Measurements from ENCODE around the gene IGFBP6. TPM values are rescaled to one million over a fixed set of nuclear protein-coding genes. Genes with fewer than 3 reads are reported as not detected.

The IGFBP6 gene
- total RNA-seq, 2 donors from 2014 or later, result 7.2 to 14.6 TPM

DNA sequence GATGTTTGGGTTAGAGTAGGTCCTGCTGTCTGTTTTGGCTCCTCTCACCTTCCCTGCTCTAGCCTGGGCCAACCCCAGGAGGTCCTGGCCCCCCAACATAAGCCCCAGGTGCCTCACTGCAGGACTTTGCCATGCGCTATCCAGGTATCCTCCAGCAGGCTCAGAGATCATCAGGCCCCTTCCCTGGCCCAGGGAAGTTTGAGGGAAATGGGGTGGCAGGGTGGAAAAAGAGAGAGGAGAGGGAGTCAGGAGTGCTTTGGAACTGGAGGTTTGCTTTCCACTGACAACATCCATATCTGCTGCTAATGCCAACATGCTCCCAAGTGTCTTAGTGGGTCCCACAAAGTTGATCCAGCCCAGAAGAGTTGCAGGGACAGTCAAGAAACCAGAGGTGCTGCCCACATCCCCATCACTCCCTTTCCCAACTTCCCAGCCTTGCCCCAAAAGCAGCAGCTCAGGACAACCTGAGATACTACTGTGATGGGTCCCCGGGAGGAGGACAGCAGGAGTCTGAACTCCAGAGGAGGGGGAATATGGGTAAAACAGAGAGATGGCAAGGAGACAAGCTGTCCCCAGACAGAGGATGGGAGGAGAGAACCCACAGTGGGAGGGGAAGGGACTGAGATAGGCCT lies 46.9 kb upstream of the IGFBP6 start:
- TF ChIP-seq, protein P1, sequence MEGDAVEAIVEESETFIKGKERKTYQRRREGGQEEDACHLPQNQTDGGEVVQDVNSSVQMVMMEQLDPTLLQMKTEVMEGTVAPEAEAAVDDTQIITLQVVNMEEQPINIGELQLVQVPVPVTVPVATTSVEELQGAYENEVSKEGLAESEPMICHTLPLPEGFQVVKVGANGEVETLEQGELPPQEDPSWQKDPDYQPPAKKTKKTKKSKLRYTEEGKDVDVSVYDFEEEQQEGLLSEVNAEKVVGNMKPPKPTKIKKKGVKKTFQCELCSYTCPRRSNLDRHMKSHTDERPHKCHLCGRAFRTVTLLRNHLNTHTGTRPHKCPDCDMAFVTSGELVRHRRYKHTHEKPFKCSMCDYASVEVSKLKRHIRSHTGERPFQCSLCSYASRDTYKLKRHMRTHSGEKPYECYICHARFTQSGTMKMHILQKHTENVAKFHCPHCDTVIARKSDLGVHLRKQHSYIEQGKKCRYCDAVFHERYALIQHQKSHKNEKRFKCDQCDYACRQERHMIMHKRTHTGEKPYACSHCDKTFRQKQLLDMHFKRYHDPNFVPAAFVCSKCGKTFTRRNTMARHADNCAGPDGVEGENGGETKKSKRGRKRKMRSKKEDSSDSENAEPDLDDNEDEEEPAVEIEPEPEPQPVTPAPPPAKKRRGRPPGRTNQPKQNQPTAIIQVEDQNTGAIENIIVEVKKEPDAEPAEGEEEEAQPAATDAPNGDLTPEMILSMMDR (IDR thresholded peaks at IDR 0.05), result no peak
- DNase-seq, result no peak
- peak overlapping the region; percentile 97 for H3K27ac ChIP-seq
- no peaks in the 10 kb centered on the region for H3K9me3 ChIP-seq
- peak overlapping the region; percentile 86 to 87 for H3K9ac ChIP-seq (ENCODE audit: low read depth in 2 of 2, low read length in 2 of 2)
- H3K36me3 ChIP-seq, result no peaks in the 10 kb centered on the region
- no peaks in the 10 kb centered on the region for H3K27me3 ChIP-seq
- peak overlapping the region; percentile 35 for H3K4me3 ChIP-seq
- intact Hi-C loops (cut with DNase I), result no loop called here
- peaks cover 38% of the 10 kb centered on the region for H3K4me1 ChIP-seq

DNA sequence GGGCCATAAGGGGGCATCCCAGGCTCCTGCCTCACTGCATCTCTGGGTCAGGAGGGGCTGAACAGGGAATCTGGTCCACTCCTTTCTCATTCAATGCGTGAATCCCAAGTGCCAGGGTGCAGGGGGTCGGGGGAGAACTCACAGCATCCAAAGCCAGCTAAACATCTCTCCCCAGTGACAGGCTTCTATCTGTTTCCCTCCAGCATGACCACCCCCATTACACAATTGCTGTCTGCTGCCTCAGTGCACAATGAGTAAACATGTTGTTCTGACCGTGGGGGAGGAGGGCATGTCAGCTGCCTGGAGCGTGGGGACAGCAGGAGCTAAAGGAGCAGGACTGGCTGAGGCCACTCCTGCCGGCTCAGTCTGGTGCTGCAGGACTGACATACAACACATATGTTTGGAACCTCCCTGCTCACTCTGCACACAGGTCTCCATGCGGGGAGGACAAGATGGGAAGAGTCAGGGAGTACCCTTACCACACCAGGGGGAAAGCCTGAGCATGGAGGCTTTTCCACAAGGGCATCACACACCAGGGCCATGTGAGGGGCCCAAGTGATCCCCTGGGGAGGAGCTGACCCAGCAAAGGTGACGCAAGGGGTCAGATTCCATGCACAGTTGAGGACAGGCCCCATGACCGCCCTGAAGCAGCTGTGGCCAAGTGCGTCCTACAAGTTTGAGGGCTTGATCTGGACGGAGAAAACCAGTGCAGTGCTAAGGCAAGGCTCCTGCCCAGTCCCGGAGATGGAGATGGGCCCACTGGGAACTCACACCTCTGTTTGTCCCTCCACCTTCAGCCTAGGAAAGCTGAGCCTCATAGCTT lies 46.2 kb upstream of the IGFBP6 start:
- Histone ChIP-seq H3K9me3 (no peaks in the 10 kb centered on the region), H3K4me3 (peak overlapping the region; percentile 35), H3K27me3 (no peaks in the 10 kb centered on the region), H3K36me3 (no peaks in the 10 kb centered on the region), H3K4me1 (peaks cover 38% of the 10 kb centered on the region), H3K9ac (ENCODE audit: low read depth in 2 of 2, low read length in 2 of 2) (peak overlapping the region; percentile 86 to 87), H3K27ac (peak overlapping the region; percentile 97)
- intact Hi-C loops (cut with DNase I), result no loop called here
- TF ChIP-seq, protein P1 (IDR thresholded peaks at IDR 0.05), result no peak
- peak; percentile 62 for DNase-seq

DNA sequence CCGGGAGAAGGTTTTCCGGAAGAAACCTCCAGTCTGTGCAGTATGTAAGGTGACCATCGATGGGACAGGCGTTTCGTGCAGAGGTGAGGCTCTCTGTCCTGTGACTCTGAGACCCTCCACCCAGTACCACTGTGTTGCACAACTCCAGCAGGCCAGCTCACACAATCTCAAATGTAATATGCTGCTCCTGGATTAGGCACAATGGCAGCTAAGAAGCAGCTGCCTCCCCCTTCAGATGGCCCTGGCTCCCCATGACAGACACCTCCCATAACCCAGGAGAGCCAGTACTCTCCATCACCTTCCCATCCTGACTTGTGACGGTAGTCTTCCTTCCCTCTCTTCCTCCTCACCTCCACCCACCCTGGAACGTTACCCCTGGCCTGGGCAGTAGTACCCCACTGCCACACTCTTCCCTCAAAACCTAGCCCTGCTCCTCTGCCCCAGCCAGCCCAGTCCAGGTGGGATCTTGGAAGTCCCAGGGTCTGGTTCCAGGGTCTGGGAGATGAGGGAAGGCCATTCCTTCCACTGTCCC lies 45.5 kb upstream of the IGFBP6 start:
- Histone ChIP-seq H3K4me3 (peak overlapping the region; percentile 35), H3K27ac (peak overlapping the region; percentile 97), H3K9ac (ENCODE audit: low read depth in 2 of 2, low read length in 2 of 2) (peak overlapping the region; percentile 86 to 87), H3K4me1 (peaks cover 38% of the 10 kb centered on the region), H3K36me3 (no peaks in the 10 kb centered on the region), H3K9me3 (no peaks in the 10 kb centered on the region), H3K27me3 (no peaks in the 10 kb centered on the region)
- no peak for DNase-seq
- intact Hi-C loops (cut with DNase I), result no loop called here
- TF ChIP-seq, protein P1 (IDR thresholded peaks at IDR 0.05), result no peak

DNA sequence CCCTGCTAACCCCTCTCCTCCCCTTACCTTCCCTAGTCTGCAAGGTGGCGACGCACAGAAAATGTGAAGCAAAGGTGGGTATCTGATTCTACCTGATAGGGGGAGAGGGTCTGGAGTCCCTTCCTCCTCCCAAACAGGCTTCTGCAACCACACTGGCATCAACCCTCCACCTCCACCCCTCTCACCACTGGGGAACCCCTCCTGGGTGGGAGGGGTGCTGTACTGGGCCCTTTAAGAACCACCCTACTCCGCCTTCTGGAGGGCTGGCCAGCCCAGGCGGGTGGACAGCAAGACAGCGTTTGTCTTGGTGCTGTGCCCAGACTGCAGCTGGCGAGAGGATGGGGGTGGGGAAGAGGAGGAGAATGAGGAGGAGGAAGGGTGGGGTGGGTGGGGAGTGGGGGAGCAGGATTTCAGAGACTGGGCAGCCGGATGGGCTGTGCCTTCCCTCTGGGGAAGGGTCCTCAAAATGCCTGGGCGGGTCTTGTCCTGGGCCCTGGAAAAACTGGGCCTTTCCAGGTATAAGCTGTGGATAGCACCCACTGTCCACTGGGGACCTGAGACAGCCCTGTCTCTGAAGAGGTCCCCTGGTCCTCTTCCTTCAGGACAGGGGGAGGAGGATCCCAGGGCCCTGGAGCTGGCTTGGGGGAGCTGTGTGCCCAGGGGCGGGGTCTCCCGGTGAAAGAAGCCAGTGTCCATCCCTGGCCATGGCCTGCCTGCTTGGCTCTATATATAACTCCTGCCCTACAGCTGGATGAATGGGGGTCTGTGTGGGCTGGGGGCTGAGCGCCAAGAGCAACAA lies 44.8 kb upstream of the IGFBP6 start:
- intact Hi-C loops (cut with DNase I), result no loop called here
- TF ChIP-seq, protein P1 (IDR thresholded peaks at IDR 0.05), result no peak
- H3K4me3 ChIP-seq, result peak overlapping the region; percentile 58
- H3K9me3 ChIP-seq, result no peaks in the 10 kb centered on the region
- peaks cover 38% of the 10 kb centered on the region for H3K4me1 ChIP-seq
- peak; percentile 96 for DNase-seq
- peak overlapping the region; percentile 31 to 91 for H3K9ac ChIP-seq (ENCODE audit: low read depth in 2 of 2, low read length in 2 of 2)
- no peaks in the 10 kb centered on the region for H3K27me3 ChIP-seq
- H3K27ac ChIP-seq, result peak overlapping the region; percentile 97
- H3K36me3 ChIP-seq, result no peaks in the 10 kb centered on the region
